Esophagus squamous epithelium (tissue), 5 donors: ENCODE data around the gene CIAO2B. TPM values are rescaled to one million over a fixed set of nuclear protein-coding genes. Genes with fewer than 3 reads are reported as not detected.

ENCODE experiments used
- DNase-seq: peaks from one replicate; lab custom pipeline; 2025; lab: John Stamatoyannopoulos, UW
- H3K27ac ChIP-seq, 4 donors: fragments of 200-600 bp; sonication (generic); one replicate each; pipeline ENCODE4 v1.5.1; 2016 to 2019; ENCODE audit warnings: mild to moderate bottlenecking in 1 of 4
- H3K27me3 ChIP-seq, 4 donors: fragments of 200-600 bp; sonication (generic); 1 replicate in 3 of 4; 2 replicates in 1 of 4; pipeline versions ENCODE4 v1.5.1 to v1.6.0; 2017 to 2021; ENCODE audit warnings: antibody characterized with exemption in 1 of 4
- H3K36me3 ChIP-seq, 3 donors: fragments of 200-600 bp; sonication (generic); one replicate each; pipeline ENCODE4 v1.5.1; 2016 to 2019
- H3K4me1 ChIP-seq, 3 donors: fragments of 200-600 bp; sonication (generic); one replicate each; pipeline ENCODE4 v1.5.1; 2017 to 2019
- H3K4me3 ChIP-seq, 4 donors: fragments of 200-600 bp; sonication (generic); 1 replicate in 3 of 4; 2 replicates in 1 of 4; pipeline ENCODE4 v1.5.1; 2016 to 2019; ENCODE audit warnings: mild to moderate bottlenecking in 2 of 4, moderate library complexity in 1 of 4
- H3K9me3 ChIP-seq, 3 donors: fragments of 200-600 bp; sonication (generic); one replicate each; pipeline ENCODE4 v1.5.1; 2016 to 2019
- CTCF ChIP-seq, 6 experiments: fragments of 450-650 bp in 4 of 6; fragments of 200-600 bp in 2 of 6; sonication (generic) in 2 of 6; IDR thresholded peaks; one replicate each; pipeline ENCODE4 v1.5.1; 2016 to 2019; ENCODE audit warnings: antibody characterized with exemption in 6 of 6, mild to moderate bottlenecking in 4 of 6, moderate library complexity in 4 of 6
- POLR2A ChIP-seq, 4 donors: fragments of 450-650 bp; IDR thresholded peaks; one replicate each; pipeline ENCODE4 v1.6.1; 2017; ENCODE audit warnings: antibody characterized with exemption in 4 of 4, mild to moderate bottlenecking in 4 of 4, moderate library complexity in 3 of 4
- WGBS, 2 donors: methylation state at CpG; one replicate each; pipeline ENCODE4 v1.1.5; 2018; 5-methylcytosine and 5-hydroxymethylcytosine counted together
- intact Hi-C: fragments of 100-400 bp; cut with DNase I; formaldehyde crosslinking; loops from one replicate; pipeline ENCODE4 v1.15.0; 2022
- total RNA-seq, 4 donors: library from RNA; depleted of rRNA; stranded (reverse); fragments of >200 nt; gene quantifications; one replicate each; pipeline ENCODE4 v1.1.0, GENCODE V29; 2016
- donor health status: DM: yes; HTN: yes; CAD: no.

CIAO2B gene
- total RNA-seq, 4 donors from 2014 or later, result 112 to 153 (median 126) TPM

GRCh38 chr16:66891360-66891759 lies 42.8 kb downstream of the CIAO2B start:
- Histone ChIP-seq H3K36me3 (peaks cover 0 to 25% (median 0%) of the 10 kb centered on the region in 3 donors), H3K27ac (no peak overlapping the region), H3K4me1 (peaks cover 11 to 25% (median 13%) of the 10 kb centered on the region in 3 donors), H3K9me3 (no peaks in the 10 kb centered on the region), H3K4me3 (no peak overlapping the region), H3K27me3 (no peaks in the 10 kb centered on the region)
- intact Hi-C loops, result no loop called here
- no peak for DNase-seq
- WGBS, 2 donors, result 51 to 73% methylated on average over 4 of the region's 4 CpGs
- no peak for TF ChIP-seq CTCF (IDR thresholded peaks at IDR 0.05)
- no peak for TF ChIP-seq POLR2A (IDR thresholded peaks at IDR 0.05)

DNA sequence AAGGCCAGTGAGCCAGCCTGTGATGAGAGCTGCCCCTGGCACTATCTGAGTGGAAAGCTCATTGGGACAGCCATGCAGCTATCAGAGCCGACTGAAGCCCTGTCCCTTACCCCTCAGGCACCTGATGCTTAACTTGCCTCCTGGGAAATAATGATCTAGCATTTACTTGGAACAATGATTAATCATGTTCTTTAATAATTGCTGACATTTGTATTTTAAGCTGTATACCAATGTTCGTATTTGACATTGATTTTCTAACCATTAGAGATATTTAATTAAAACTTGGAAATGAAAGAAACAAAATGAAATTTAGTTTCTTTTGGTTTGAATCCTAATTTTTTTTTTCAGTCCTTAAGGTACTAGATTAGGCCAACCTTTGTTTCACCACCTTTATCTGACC lies 43.4 kb downstream of the CIAO2B start:
- 69 to 88% methylated on average over 2 of the region's 2 CpGs for WGBS, 2 donors

GRCh38 chr16:66889622-66890021 lies 44.6 kb downstream of the CIAO2B start:
- no peak for DNase-seq
- intact Hi-C loops, result no loop called here
- WGBS, 2 donors, result 42 to 56% methylated on average over 4 of the region's 4 CpGs
- H3K9me3 ChIP-seq, result no peaks in the 10 kb centered on the region
- H3K4me1 ChIP-seq, result peaks cover 0 to 11% (median 0%) of the 10 kb centered on the region in 3 donors
- H3K36me3 ChIP-seq, result peaks cover 7 to 42% (median 8%) of the 10 kb centered on the region in 3 donors
- no peaks in the 10 kb centered on the region for H3K27me3 ChIP-seq
- no peak overlapping the region for H3K27ac ChIP-seq
- no peak overlapping the region for H3K4me3 ChIP-seq
- TF ChIP-seq POLR2A (IDR thresholded peaks at IDR 0.05) (no peak), CTCF (IDR thresholded peaks at IDR 0.05) (no peak)

More for the DNA sequence above, 43.4 kb downstream of the CIAO2B start:
- TF ChIP-seq POLR2A (IDR thresholded peaks at IDR 0.05) (no peak), CTCF (IDR thresholded peaks at IDR 0.05) (no peak)
- peaks cover 6 to 20% (median 8%) of the 10 kb centered on the region in 3 donors for H3K4me1 ChIP-seq
- H3K9me3 ChIP-seq, result no peaks in the 10 kb centered on the region
- no peak for DNase-seq
- intact Hi-C loops, result no loop called here
- H3K27me3 ChIP-seq, result no peaks in the 10 kb centered on the region
- H3K36me3 ChIP-seq, result peaks cover 0 to 31% (median 0%) of the 10 kb centered on the region in 3 donors
- no peak overlapping the region for H3K27ac ChIP-seq
- no peak overlapping the region for H3K4me3 ChIP-seq

DNA sequence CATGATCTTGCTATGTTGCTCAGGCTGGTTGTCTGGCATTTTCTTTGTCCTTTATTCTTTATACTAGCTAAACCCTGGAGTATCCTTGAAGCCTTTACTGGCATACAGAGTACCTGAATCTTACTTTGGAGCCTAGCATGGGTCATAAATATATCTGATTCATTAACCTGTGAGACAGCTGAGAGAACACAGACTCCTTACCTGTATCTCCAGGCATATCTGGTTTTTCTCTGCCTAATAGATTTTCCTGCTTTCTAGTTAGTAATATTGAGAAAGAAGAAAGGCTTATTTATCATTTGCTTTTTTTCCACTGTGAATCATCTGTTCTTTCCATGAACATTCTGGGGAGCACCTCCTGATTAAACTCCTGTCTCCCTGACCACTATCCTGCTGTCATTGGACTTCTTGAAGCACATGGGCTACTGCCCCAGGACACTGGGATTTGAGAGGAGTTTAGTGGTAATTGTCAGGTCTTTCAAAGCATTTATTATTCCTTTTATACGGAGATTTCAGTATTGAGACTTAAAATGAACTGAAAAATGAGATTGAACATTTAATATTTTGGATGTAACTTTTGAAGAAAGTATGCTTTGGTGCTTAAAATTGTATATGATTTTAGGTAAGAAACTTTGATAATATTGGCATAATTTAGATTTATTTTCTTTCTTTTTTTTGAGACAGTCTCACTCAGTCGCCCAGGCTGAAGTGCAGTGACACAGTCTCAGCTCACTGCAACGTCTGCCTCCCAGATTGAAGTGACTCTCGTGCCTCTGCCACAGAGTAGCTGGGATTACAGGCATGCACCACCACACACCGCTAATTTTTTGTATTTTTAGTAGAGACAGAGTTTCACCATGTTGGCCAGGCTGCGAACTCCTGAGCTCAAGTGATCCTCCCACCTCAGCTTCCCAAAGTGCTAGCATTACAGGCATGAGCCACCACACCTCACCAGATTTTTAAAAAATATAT lies 45.3 kb downstream of the CIAO2B start:
- peaks cover 8 to 49% (median 10%) of the 10 kb centered on the region in 3 donors for H3K36me3 ChIP-seq
- H3K27ac ChIP-seq, result no peak overlapping the region
- peaks cover 0 to 11% (median 0%) of the 10 kb centered on the region in 3 donors for H3K4me1 ChIP-seq
- intact Hi-C loops, result no loop called here
- H3K27me3 ChIP-seq, result no peaks in the 10 kb centered on the region
- WGBS, 2 donors, result 88 to 92% methylated on average over 6 of the region's 6 CpGs
- no peak for TF ChIP-seq CTCF (IDR thresholded peaks at IDR 0.05)
- no peak for TF ChIP-seq POLR2A (IDR thresholded peaks at IDR 0.05)
- no peaks in the 10 kb centered on the region for H3K9me3 ChIP-seq
- DNase-seq, result no peak
- no peak overlapping the region for H3K4me3 ChIP-seq

DNA sequence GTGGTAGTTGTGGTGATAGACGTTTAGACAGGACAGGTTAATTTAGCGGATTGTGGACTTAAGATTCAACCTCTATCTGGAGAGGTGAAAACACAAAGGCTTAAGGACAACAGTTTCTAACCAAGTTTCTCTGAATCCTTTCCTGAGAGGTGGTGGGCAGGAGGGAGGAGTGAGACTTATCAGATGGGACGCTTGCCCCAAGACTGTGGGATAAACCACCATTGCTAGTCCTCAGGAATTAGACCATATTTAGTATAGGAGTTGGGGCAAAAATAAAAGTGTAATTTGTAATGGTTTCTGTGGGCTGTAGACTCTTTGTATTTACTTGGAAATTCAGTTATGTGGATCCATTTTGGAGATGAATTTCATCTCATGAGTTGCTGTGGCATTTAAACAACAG lies 47.3 kb downstream of the CIAO2B start:
- no peak overlapping the region for H3K4me3 ChIP-seq
- intact Hi-C loops, result no loop called here
- H3K9me3 ChIP-seq, result no peaks in the 10 kb centered on the region
- peaks cover 8 to 62% (median 10%) of the 10 kb centered on the region in 3 donors for H3K36me3 ChIP-seq
- H3K27me3 ChIP-seq, result no peaks in the 10 kb centered on the region
- DNase-seq, result no peak
- peaks cover 0 to 16% (median 0%) of the 10 kb centered on the region in 3 donors for H3K4me1 ChIP-seq
- H3K27ac ChIP-seq, result no peak overlapping the region
- WGBS, 2 donors, result 81 to 83% methylated on average over 3 of the region's 3 CpGs
- TF ChIP-seq POLR2A (IDR thresholded peaks at IDR 0.05) (no peak), CTCF (IDR thresholded peaks at IDR 0.05) (no peak)
